Chondrocyte (in vitro differentiated cells): ENCODE results near the gene EPHX1. TPM values are rescaled to one million over a fixed set of nuclear protein-coding genes. Genes with fewer than 3 reads are reported as not detected.

Source experiments
- DNase-seq: peaks from one replicate; pipeline ENCODE4 v3.0.0; 2021; ENCODE audit warnings: mixed read lengths, low spot score
- H3K27ac Mint-ChIP-seq: one replicate; pipeline ENCODE4 v1.8.0; 2021; ENCODE audit warnings: mild to moderate bottlenecking, moderate library complexity, mixed read lengths; ENCODE audit not compliant: unreplicated experiment
- H3K27me3 Mint-ChIP-seq: 2 replicates; pipeline ENCODE4 v1.8.0; 2021; ENCODE audit warnings: low read depth, mixed read lengths
- H3K36me3 Mint-ChIP-seq: 2 replicates; pipeline ENCODE4 v1.8.0; 2021; ENCODE audit warnings: low read depth, mixed read lengths
- H3K4me1 Mint-ChIP-seq: 2 replicates; pipeline ENCODE4 v1.8.0; 2021; ENCODE audit warnings: low read depth, mild to moderate bottlenecking, mixed read lengths
- H3K4me3 Mint-ChIP-seq: one replicate; pipeline ENCODE4 v1.8.0; 2021; ENCODE audit warnings: mild to moderate bottlenecking, moderate library complexity, mixed read lengths; ENCODE audit not compliant: unreplicated experiment
- H3K9me3 Mint-ChIP-seq: 2 replicates; pipeline ENCODE4 v1.8.0; 2021; ENCODE audit warnings: low read depth, mixed read lengths
- CTCF ChIP-seq: fragments of 200-600 bp; sonication (generic); IDR thresholded peaks from 2 replicates; pipeline ENCODE4 v1.5.0; 2021; ENCODE audit warnings: antibody characterized with exemption, mild to moderate bottlenecking, moderate library complexity
- total RNA-seq: library from RNA; stranded (reverse); gene quantifications from 3 replicates; pipeline ENCODE4 v1.2.1, GENCODE V29; 2021

The EPHX1 gene
- total RNA-seq, 1 donor from 2014 or later = 69.1 TPM

GRCh38 chr1:225860107-225860506 is 50.2 kb downstream of the EPHX1 start:
- Mint-ChIP-seq H3K36me3 (peaks cover 33% of the 10 kb centered on the region), H3K4me1 (peaks cover 9% of the 10 kb centered on the region), H3K27ac (no peak overlapping the region), H3K9me3 (no peaks in the 10 kb centered on the region), H3K27me3 (no peaks in the 10 kb centered on the region), H3K4me3 (no peak overlapping the region)
- TF ChIP-seq CTCF = no peak
- DNase-seq = no peak

GRCh38 chr1:225860876-225861441 is 51.0 kb downstream of the EPHX1 start:
- no peak for TF ChIP-seq CTCF
- Mint-ChIP-seq H3K4me1 (peaks cover 10% of the 10 kb centered on the region), H3K36me3 (peaks cover 28% of the 10 kb centered on the region), H3K9me3 (no peaks in the 10 kb centered on the region), H3K4me3 (no peak overlapping the region), H3K27ac (no peak overlapping the region), H3K27me3 (no peaks in the 10 kb centered on the region)
- no peak for DNase-seq

GRCh38 chr1:225861834-225862580 is 52.1 kb downstream of the EPHX1 start:
- Mint-ChIP-seq H3K36me3 (peaks cover 24% of the 10 kb centered on the region), H3K27ac (no peak overlapping the region), H3K27me3 (no peaks in the 10 kb centered on the region), H3K4me3 (no peak overlapping the region), H3K9me3 (no peaks in the 10 kb centered on the region), H3K4me1 (peaks cover 17% of the 10 kb centered on the region)
- no peak for TF ChIP-seq CTCF
- DNase-seq = no peak

GRCh38 chr1:225862581-225862950 is 52.6 kb downstream of the EPHX1 start:
- Mint-ChIP-seq H3K9me3 (no peaks in the 10 kb centered on the region), H3K4me3 (no peak overlapping the region), H3K4me1 (peaks cover 17% of the 10 kb centered on the region), H3K27ac (no peak overlapping the region), H3K36me3 (peaks cover 24% of the 10 kb centered on the region), H3K27me3 (no peaks in the 10 kb centered on the region)
- no peak for TF ChIP-seq CTCF
- DNase-seq = no peak

GRCh38 chr1:225863167-225863566 is 53.2 kb downstream of the EPHX1 start:
- no peak for TF ChIP-seq CTCF
- H3K9me3 Mint-ChIP-seq = no peaks in the 10 kb centered on the region
- H3K27ac Mint-ChIP-seq = no peak overlapping the region
- H3K4me3 Mint-ChIP-seq = no peak overlapping the region
- peaks cover 17% of the 10 kb centered on the region for H3K4me1 Mint-ChIP-seq
- peaks cover 27% of the 10 kb centered on the region for H3K36me3 Mint-ChIP-seq
- DNase-seq = no peak
- H3K27me3 Mint-ChIP-seq = no peaks in the 10 kb centered on the region
